Right lobe of liver (tissue), 4 donors: ENCODE data around the gene LMBR1.

Experiments
- CTCF ChIP-seq, 4 donors: fragments of 200-600 bp in 3 of 4; fragments of 450-650 bp in 1 of 4; IDR thresholded peaks; one replicate each; pipeline versions ENCODE4 v1.5.1 to v1.8.0; 2016 to 2022; ENCODE audit warnings: antibody characterized with exemption in 4 of 4, mild to moderate bottlenecking in 2 of 4
- POLR2A ChIP-seq: fragments of 450-650 bp; IDR thresholded peaks from one replicate; pipeline ENCODE4 v1.6.1; 2017; ENCODE audit warnings: antibody characterized with exemption, mild to moderate bottlenecking
- donor health status: DM: no; HTN: no; CAD: no.
- donor health status: DM: no; HTN: no; CAD: no.
- donor health status: DM: no; HTN: yes; CAD: no.

DNA sequence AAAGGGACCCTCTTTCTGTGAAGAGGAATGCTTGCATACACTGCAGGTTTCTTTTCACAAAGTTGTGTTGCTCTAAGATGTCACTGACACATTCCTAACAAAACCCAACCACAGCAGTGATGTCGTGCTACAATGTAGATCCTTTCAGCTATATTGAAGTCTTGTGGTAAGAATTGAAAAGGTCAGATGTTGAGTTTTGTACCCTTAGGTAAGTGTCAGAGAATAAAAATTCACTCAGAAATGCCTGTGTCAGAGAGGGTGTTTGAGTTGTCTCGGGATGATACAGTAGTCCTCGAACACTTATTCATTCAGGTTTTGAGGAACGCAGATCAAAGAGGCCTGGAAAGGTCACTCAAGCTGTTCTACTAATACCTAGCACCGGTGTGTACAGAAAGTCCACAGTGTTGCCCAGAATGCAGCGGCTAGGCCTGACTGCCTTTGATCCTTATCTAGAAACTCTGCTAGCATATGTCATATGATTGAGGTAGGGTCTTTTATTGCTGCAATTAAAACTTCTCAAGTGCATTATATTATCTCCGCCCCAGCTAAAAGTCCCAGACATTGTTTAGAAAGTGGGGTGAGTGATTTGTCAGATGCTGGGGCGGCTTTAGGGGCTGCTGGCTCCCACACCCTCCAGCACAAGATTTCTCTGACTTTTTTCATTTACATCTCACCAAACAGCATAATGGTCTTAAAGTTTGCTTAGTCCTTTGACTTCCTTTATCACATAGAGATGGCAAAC, 226.4 kb downstream of the LMBR1 start:
- TF ChIP-seq CTCF (IDR thresholded peaks at IDR 0.05) (no peak), POLR2A (no peak)
